NCI-H2171 treated with DMSO at 0.1 percent for 48 hours (cell line): ENCODE results near the gene PGAP1.

Experiments used
- DNase-seq: peaks from one replicate; lab custom pipeline; 2025; lab: John Stamatoyannopoulos, UW

Gene PGAP1

GRCh38 chr2:196891136-196891535 is 35.4 kb downstream of the PGAP1 start:
- no peak for DNase-seq

- no peak for DNase-seq
Measured at GRCh38 chr2:196887431-196887830, 39.1 kb downstream of the PGAP1 start.

DNA sequence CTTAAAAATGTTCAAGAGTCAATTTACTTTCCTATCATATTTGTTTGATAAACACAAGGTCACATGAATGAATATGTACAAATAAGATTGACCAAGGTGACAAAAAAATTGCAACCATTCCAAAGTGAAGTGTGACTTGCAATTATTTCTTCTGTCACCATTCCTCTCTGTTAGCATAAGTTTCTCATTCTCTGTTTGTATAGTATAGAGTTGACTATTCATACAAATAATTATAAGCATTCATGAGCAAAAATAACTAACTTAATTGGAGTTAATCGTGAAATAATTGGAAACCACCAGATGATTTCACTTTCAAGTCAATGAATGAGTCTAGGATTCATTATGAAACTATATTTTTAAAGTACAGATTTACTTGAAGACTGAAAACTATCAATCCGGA is 42.1 kb downstream of the PGAP1 start:
- DNase-seq: no peak

- no peak for DNase-seq
Measured at GRCh38 chr2:196876364-196876763, 50.1 kb downstream of the PGAP1 start.

- DNase-seq: no peak
Measured at GRCh38 chr2:196875414-196875813, 51.1 kb downstream of the PGAP1 start.

- DNase-seq: no peak
Measured at GRCh38 chr2:196873511-196873910, 53.0 kb downstream of the PGAP1 start.

DNA sequence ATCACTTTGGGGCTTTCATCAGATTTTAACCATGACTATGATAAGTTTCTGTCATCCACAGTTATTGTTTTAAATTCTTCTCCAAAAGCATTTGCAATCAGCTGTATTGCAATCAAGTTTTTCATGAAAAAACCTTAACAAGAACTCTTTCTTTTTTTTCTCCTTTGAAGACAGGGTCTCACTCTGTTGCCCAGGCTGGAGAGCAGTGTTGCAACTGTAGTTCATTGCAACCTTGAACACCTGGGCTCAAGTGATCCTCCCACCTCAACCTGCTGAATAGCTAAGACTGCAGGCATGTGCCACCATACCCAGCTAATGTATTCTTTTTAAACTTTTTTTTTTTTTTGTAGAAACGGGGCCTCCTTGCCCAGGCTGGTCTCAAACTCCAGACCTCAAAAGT is 71.9 kb downstream of the PGAP1 start:
- no peak for DNase-seq

- no peak for DNase-seq
Measured at GRCh38 chr2:196853301-196854087, 73.0 kb downstream of the PGAP1 start.

DNA sequence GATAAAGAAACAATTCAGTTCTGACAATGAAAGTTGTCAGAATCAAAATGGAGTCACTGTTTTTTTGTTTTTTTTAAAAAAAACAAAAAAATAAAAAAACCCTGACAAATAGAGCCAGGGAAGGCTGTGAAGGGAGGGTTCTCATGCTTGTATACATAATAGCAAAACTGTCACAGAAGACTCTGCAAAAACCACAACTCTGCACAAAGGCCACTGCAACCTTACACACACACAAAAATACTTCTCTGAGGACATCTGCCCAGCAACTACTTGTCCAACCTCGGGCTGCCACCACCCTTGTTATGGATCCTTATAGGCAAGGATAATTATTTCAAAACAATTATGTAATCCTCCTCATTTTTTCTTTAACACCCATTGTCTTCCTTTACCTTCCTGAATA is 75.4 kb downstream of the PGAP1 start:
- DNase-seq: no peak

GRCh38 chr2:196849895-196850294 is 76.6 kb downstream of the PGAP1 start:
- peak; percentile 21 for DNase-seq

GRCh38 chr2:196846295-196846694 is 80.2 kb downstream of the PGAP1 start:
- no peak for DNase-seq

DNA sequence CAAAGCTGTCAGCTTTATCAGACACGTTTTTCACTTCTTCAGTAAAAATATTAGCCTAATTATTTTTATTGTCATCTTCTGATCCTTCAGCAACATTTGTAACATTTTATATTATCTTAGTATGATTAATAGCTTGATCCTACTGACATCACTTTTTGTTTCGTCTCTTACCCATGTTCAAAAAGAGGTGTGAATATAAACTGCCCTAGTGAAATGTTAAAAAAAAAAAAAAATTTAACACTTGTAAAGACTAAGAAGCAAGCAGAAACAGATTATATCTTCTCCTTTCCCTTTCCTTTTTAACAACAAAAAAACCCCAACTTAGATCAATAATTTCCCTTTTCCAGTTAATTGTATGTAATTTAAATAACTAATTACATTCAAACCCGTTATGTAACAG is 81.1 kb downstream of the PGAP1 start:
- DNase-seq: no peak

DNA sequence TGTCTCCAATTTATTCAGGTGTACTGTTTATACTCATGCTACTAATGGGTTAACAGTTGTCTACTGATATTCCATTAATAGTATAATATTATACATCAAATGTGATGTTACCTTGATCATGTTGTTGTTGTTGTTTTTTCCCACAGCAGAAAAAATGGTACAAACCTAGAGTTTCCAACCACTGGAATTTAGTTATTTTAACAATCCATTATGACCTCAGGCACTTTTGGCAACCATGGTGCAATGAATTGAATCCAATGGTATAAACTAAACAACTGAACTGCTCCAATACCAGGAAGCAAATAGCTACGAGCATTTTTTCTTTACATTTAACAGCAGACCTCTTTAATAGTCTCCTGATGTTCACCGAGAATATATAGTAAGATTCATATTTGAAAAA is 86.3 kb downstream of the PGAP1 start:
- no peak for DNase-seq

- DNase-seq: no peak
Measured at GRCh38 chr2:196839574-196839973, 86.9 kb downstream of the PGAP1 start.

DNA sequence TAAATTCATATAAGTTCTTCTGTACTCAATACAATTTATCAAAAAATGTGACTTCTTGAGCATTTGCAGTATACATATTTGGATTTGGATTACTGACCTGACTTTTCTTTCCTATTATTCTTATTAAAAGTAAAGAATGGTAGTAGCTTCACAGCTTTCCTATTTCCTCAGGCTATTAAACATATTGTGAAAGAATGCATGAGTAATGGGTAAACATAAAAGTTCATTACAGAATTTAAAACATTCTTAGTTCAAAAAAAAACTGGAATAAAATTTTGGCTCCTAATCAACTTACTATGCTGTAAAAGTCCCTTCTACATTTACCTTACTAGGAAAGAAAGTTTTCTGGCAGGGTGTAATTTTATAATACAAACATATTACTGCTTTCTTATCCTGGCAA is 90.1 kb downstream of the PGAP1 start:
- no peak for DNase-seq

DNA sequence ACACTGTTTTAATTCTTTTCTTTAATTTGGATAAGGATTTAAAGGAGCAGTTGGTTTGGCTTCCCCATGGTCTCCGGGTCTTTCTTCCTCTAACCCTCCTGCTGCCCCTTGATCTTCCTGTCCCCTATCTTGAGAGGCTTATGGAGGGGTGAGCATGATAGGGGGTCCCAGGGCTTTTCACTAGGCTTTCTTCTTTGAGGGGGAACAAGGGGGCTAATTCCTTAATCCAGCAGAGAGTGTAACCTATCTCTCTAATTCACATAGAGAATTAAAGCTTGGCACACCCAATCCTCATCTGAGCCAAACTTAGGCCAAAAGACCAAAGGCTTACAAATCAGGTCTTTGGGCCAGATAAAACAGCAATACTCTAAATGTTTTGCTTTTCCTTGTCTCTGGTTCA is 95.8 kb downstream of the PGAP1 start:
- no peak for DNase-seq

DNA sequence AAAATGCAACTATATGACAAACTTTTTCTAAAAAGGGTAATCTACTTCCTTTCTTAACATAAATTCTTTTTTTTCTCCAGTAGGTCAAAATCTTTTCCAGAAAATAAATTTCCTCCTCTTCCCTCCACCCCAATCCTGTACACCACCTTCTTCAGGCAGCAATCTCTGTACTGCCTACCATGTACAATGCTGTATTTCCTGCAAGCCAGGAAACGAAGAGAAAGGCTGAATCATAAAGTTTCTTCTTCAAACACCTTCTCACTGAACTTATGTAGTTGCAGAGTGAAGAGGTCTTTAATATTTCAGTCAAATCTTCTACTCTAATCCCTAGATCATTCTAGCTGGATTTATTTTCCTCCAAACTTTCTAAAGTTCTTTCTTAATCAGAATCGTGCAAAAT is 99.2 kb downstream of the PGAP1 start:
- no peak for DNase-seq

GRCh38 chr2:196823750-196824522 is 102.6 kb downstream of the PGAP1 start:
- no peak for DNase-seq

- no peak for DNase-seq
Measured at GRCh38 chr2:196821195-196821594, 105.3 kb downstream of the PGAP1 start.

DNA sequence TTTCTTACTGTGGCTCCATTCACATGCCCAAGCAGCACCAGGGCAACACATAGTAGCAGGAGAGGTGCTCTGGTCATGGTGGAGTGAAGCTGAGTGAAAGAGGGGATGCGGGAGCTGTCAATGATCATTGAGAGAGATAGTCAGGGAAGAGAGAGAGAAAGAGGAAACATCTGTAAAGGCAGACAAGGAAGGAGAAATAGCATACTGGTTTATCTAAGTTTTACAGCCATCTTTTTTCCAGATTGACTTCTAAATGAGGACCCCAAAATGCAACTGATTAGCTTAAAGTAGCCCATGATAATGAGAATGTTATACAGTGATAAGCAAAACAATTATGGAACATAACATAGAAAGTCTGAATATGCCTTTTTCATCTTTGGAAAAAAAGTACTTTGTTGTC is 117.2 kb downstream of the PGAP1 start, which contains the start of gene C2orf66:
Gene C2orf66, minus strand, starts transcription at position 96 of the 400 bp plus-strand sequence. Its CDS starts 19 bp downstream, at position 77.
- no peak for DNase-seq

DNA sequence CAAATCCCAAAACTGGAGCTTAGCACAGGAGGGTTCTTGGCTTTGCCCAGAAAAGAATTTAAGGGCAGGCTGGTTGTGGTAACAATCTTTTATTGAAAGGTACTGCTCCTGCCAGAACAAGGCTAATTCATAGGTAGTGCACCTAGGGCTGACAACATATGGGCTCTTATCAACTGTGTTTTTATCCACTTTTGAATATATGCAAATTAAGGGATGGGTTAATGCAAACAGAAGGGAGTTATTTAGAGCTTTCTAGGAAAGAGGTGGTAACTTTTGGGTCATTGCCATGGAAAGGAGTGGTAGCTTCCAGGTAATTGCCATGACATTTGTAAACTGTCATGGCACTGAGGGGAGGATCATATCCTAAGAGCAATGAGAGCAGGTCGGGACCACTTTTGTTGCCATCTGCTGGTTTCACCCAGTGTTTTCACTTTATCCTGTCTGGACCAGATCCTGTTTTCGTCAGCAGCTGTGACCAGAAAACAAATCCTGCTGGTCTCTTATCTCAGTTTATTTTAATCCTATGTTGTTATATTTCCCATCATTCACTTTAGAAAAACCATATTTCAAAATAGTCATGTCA is 118.3 kb downstream of the PGAP1 start:
- DNase-seq: peak; percentile 72

DNA sequence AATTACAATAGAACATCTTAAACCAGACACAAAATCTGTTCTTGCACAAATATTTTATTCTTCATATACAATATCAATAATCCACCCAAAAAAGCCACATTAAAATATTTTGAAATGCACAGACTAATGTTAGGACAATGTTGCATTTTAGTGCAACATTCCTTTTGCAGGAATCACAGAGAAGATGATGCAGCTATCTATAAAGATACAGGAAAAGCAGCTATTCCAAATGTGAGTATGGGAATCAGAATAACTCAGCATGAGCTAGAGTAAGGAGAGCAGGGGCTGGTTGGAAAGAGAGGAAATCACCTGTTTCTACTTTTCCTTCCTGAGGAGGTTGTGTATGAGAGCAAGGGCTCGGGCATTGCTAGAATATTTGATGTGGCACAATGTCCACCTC is 122.1 kb downstream of the PGAP1 start:
- no peak for DNase-seq

DNA sequence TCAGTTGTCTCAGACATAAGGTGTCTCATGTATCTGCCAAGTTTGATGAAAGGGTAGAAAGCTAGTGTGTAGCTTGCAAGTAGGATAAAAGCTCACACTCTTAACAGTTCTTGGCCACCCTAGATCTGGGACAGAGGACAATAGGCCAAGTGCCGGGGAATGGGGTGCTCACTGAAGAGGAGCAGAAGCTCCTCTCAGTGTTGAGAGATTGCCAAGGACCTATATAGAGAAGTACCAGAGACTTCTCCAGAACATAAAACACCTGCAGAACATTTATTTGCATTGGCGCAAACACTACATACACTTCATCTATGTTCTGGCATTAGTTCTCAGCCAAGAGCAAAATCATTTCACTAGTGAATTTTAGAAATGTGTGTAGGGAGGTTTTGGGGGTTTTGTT is 124.1 kb downstream of the PGAP1 start:
- DNase-seq: no peak
